AG10803 (cell line): ENCODE measurements around the gene SPINK1.

Source experiments
- DNase-seq: peaks from one replicate; pipeline ENCODE4 v3.0.0; 2010; ENCODE audit warnings: low read depth
- H3K4me3 ChIP-seq: 2 replicates; pipeline ENCODE4 v1.5.1; 2011; ENCODE audit warnings: mild to moderate bottlenecking, low read length, control low read depth
- CTCF ChIP-seq: conservative IDR thresholded peaks from 2 replicates; pipeline ENCODE4 v1.5.1; 2011; ENCODE audit warnings: mild to moderate bottlenecking, low read length, control low read depth, inconsistent platforms

Gene SPINK1

GRCh38 chr5:147857302-147858129 lies 26.0 kb upstream of the SPINK1 start:
- no peak overlapping the region for H3K4me3 ChIP-seq
- peak; percentile 56 for DNase-seq
- peak; percentile 89 for TF ChIP-seq CTCF

- no peak for TF ChIP-seq CTCF
- no peak overlapping the region for H3K4me3 ChIP-seq
- DNase-seq = no peak
Observed at GRCh38 chr5:147856801-147857200, 25.3 kb upstream of the SPINK1 start.

GRCh38 chr5:147855774-147856069 lies 24.3 kb upstream of the SPINK1 start:
- TF ChIP-seq CTCF = no peak
- H3K4me3 ChIP-seq = no peak overlapping the region
- no peak for DNase-seq

- H3K4me3 ChIP-seq = no peak overlapping the region
- no peak for TF ChIP-seq CTCF
- no peak for DNase-seq
Observed at GRCh38 chr5:147854894-147855773, 23.7 kb upstream of the SPINK1 start.

- TF ChIP-seq CTCF = no peak
- no peak for DNase-seq
- no peak overlapping the region for H3K4me3 ChIP-seq
Observed at GRCh38 chr5:147854331-147854730, 22.9 kb upstream of the SPINK1 start.

- no peak overlapping the region for H3K4me3 ChIP-seq
- no peak for TF ChIP-seq CTCF
- no peak for DNase-seq
Observed at GRCh38 chr5:147853372-147853987, 22.0 kb upstream of the SPINK1 start.

- H3K4me3 ChIP-seq = no peak overlapping the region
- TF ChIP-seq CTCF = no peak
- no peak for DNase-seq
Observed at GRCh38 chr5:147852365-147852764, 20.9 kb upstream of the SPINK1 start.
